GM13976 (cell line): ENCODE measurements around the gene MSI1.

Experiments
- DNase-seq: peaks from one replicate; pipeline ENCODE4 v3.0.0; 2012; ENCODE audit warnings: low spot score
- CTCF ChIP-seq: IDR thresholded peaks from 2 replicates; pipeline ENCODE4 v1.5.1; 2012; ENCODE audit warnings: borderline replicate concordance, mild to moderate bottlenecking; ENCODE audit not compliant: insufficient read depth; ENCODE audit errors: extremely low read depth, missing control alignments, control extremely low read depth
- in situ Hi-C: fragments of 300-500 bp; cut with MboI; formaldehyde crosslinking; loops from one replicate; pipeline ENCODE4 v1.12.0; 2022; ENCODE audit warnings: low sequenced_read_pairs, mixed read lengths, inconsistent platforms; ENCODE audit not compliant: unreplicated experiment

Gene MSI1

DNA sequence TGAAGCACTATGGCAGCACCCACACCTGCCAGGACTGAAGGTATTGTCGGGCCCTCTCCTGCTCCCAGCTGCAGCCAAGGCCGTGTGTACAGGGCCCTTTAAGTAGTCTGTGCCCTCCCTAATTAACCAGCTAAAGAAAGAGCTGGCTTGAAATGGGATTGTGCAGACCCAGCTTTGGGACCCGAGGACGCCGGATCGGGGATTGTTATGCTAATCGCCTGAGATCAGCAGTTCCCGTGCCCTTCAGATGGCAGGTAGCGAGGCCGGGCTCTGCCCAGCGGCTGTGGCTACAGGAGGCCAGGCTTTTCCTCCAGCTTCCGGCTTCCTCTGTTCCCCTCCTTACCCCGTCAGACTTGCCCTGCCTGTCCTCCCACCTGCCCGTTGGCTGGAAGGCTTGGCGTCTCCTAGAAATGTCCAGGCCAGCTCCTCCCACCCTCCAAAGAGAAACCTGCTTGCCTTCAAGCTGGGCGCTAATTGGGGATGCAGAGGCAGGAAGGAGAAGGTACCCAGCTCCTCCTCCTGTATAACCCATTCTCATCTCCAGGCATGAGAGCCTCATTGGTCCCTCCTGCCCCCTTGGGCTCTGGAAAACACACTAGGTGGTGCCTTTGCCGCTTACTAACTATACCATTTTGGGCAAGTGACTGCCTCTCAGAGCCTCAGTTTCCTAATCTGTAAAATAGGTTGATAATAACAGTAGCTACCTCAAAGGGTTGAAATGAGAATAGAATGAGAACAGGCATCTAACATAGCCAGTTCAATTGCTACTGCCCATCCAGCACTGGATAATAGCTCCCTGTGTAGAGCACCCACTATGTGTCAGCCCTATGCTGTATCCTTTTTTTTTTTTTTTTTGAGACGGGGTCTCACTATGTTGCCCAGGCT is 25.8 kb upstream of the MSI1 start:
- TF ChIP-seq CTCF, result no peak
- DNase-seq, result no peak
- in situ Hi-C loops, result no loop called here

GRCh38 chr12:120390540-120391120 is 21.7 kb upstream of the MSI1 start:
- DNase-seq, result no peak
- in situ Hi-C loops, result no loop called here
- no peak for TF ChIP-seq CTCF

- DNase-seq, result no peak
- TF ChIP-seq CTCF, result no peak
- in situ Hi-C loops, result no loop called here
Observed at GRCh38 chr12:120388691-120389481, 19.9 kb upstream of the MSI1 start.

DNA sequence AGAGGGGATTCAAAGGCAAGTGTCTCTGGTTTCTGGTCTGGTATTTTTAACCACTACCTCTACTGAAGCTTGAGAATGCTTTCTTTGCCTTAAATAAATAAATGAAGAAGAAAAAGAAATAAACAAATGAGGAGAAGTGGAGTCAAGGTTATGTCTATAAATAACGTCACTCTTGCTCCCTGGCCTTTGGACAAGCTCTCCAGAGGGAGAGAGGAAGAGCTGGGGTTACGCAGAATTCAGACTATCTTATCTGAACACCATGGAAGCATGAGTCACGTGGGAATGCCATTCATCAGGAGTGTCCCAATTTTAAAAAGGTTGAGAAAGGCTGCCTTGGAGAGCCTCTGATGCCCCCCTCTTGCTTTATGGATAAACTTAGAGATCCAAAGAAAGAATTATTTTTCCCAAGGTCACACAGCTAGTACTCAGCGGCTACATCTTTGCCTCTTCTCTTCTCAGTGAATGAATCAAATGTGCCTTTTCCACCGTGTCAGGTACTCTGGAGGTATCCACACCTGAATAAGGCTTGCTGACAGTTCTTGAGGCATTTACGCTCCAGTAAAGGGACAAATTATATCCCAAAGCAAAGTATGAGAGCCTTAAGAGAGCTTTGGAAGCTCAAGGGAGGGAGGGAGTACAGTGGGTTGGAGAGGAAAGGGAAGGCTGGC is 12.9 kb upstream of the MSI1 start:
- no peak for DNase-seq
- in situ Hi-C loops, result no loop called here
- no peak for TF ChIP-seq CTCF

- no peak for TF ChIP-seq CTCF
- DNase-seq, result no peak
- in situ Hi-C loops, result no loop called here
Observed at GRCh38 chr12:120378036-120378435, 9.1 kb upstream of the MSI1 start.

DNA sequence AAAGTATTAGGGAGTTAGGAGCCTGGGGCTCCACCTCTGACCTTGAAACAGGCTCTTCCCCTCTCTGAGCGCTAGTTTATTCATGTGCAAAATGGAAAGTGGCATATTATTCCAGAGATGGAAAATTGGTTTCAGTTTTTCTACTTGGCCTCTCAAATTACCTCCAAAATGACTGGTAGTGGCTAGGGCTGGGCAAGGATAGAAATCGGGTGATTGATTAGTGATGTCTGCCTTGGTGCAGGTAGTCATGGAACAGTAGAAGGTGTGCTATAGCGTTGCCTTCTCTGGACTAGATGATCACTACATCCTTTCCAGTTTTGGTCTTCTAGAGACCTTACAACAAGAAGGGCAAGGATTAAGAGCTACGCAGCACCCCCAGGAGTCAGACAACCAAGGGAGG is 8.6 kb upstream of the MSI1 start:
- TF ChIP-seq CTCF, result no peak
- in situ Hi-C loops, result no loop called here
- DNase-seq, result no peak
